Activated CD8-positive, alpha-beta memory T cell treated with anti-CD3 and anti-CD28 coated beads for 24 hours (primary cell): ENCODE results near the gene KCNH5.

ENCODE experiments used
- DNase-seq: peaks from one replicate; pipeline ENCODE4 v3.0.0-alpha.2; 2020

Gene KCNH5

GRCh38 chr14:63045234-63045611, at the start of gene KCNH5:
Gene KCNH5 (minus strand): TSS chr14:63045458. CDS start chr14:63045186, 272 bp downstream.
- DNase-seq, result no peak

- DNase-seq, result no peak
These were observed 46.2 kb upstream of the KCNH5 start for GRCh38 chr14:63091394-63091996.

GRCh38 chr14:63088865-63089264, 43.6 kb upstream of the KCNH5 start:
- DNase-seq, result no peak

- DNase-seq, result no peak
These were observed 33.3 kb upstream of the KCNH5 start for GRCh38 chr14:63078569-63078968.

GRCh38 chr14:63076488-63076887, 31.2 kb upstream of the KCNH5 start:
- DNase-seq, result no peak

DNA sequence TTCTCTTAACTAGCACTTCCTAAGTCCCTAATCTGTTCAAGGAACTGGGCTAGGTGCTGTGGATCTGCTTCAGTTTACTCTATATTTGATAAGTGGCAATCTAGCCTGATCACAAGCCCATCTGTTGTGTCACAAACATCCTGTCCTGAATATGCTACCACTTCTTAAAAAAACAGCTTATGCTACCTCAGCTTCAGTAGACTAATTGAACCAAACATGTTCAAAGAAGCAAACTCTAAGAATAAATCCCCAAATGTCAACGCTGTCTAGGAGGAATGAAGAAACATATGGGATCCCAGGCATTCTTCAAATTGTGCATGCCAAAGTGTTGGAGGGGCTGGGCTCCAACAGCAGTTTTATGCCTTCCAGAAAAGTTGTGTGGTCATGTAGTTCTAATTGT, 10.4 kb upstream of the KCNH5 start:
- no peak for DNase-seq

DNA sequence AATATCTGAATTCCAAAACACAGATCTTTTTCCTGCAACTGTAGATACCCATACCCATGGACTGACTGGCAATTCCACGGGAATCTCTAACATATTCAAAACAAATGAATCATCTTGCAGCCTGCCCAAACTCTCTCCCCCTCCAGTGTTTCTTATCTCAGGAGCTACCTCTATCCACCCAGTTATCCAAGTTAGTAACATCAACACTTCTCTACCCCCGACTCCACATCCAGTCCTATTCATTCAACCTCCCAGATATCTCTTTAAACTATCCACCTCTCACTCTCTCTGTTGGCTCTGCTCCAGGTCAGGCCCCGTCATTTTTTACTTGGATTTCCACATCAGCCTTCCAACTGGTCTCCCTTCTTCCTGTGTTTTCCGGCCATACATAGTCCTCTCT, 6.7 kb upstream of the KCNH5 start:
- no peak for DNase-seq

DNA sequence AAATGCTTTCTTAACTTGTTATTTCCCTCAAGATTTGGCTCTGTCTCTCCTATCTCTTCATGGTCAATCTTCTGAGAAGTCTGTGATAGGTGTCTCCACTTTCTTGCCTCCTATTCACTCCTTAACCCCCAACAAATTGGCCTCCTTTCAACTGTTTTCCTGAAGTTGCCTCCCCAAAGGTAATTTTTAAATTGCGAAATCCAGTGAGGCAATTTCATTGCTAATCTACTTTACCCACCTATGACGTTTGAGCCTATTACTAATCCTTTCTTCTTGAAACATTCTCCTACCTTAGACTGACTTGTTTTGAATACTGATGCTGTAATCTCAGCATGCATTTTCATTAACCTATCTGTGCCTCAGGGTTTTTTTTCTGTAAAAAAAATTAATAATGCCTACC, 6.0 kb upstream of the KCNH5 start:
- DNase-seq, result no peak

GRCh38 chr14:63050694-63051093, 5.4 kb upstream of the KCNH5 start:
- DNase-seq, result no peak

DNA sequence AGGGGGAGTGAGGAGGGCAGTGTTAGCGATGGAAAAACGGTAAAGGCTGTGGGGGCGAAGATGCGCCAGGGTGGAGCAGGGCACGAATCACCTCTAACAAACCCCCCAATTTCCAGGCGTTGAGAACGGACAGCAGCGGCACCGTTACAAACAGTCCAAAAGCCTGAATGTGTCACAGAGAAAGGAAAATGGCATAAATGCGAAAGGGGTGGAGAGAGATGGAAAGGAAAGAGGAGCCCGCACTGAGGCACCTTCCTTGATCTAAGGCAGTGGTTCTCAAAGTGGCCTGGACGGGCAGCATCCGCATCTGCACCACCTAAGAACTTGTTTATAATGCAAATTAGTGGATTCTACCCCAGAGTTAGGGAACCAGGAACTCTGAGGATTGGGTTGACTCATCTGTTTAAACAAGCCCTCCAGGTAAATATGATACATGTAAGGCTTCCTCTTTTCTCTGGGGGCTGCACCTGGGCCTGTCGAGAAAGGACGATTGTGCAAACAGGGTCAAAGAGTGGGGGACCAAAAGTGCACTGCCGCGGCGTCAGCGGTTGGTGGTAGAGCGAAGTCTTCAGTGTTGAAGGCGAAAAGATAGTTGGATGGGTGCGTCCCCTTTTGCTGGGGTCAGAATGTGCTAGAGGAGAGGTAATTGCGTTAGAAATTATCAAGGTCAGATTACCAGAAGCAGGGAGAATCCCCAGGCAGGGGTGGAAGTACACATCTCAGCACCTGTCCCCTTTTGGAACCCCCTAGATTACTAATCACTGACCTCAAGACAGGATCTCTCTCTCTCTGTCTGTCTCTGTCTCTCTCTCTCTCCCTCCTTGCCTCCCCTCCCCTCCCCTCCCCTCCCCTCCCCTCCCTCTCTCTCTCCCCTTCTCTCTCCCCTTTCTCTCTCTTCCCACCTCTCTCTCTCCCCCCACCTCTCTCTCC, 1.3 kb upstream of the KCNH5 start:
- no peak for DNase-seq

DNA sequence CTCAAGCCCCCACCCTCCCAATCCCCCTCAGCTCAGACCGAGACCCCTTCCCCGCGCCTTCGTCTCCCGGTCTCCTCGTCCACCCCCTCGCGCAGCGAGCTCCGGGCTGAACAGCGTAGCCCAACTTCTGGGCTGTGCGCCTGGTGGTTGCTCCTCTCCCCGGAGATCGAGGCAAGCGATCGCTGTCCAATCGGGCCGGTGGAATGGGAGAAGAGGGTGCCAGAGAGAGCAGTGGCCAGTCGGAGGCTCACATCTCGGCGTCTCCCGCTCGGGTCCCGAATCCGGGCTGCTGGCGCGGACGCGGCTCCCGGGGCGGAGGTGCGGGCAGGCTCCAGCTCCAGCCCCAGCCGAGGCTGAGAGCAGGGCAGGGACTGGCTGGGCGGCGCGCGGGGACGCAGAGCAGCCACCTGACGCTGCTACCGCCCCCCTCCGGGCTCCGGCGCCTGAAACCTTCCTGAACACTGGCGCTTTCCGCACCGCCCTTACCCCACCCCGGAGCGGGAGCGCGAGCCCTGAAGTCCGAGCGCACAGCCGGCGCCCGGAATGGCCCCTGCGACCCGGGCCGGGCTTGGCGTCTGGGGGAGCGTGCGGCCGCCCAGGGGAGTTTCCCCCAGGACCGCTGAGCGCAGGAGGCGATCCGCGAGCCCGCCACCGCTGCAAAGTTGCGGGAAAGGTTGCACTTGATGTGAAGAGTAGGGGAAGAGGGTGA, 508 bp upstream of the KCNH5 start:
- no peak for DNase-seq

DNA sequence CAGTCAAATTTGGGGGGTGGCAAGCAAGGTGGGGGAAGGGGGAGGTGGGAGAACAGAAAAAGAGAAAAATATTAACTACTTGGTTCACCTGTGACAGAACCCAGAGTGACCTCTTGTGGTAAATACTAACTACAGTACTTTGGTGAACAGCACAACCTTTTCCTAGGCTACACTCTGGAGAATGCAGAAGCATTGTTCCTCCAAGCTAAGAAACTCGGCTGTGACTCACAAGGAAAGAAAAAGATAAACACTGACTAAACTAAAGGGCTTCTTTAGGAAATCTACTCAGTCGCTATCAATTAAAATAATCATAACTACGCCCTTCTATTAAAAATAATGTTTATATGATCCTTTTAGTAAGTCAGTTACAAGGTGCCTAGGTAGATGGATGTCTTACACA, 5.4 kb downstream of the KCNH5 start:
- DNase-seq, result no peak

- DNase-seq, result no peak
These were observed 12.6 kb downstream of the KCNH5 start for GRCh38 chr14:63032641-63033040.

DNA sequence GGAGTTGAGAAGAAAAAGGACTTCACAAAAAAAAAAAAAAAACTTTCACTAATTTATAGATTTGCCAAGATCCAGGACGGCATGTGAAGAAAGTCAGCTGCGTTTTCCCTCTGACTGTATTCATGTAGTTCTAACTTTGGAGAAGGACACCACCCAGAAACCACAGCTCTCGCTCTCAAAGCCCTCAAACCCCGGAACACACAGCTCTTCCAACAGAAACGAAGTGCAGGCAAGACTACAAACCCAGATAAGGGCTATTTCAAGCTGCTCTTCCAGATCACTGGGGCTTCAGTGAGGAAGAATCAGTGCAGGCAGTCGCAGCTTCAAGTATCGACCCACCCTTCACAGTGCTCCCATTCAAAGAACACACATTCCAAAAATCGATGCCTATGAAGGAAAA, 13.2 kb downstream of the KCNH5 start:
- DNase-seq, result no peak

DNA sequence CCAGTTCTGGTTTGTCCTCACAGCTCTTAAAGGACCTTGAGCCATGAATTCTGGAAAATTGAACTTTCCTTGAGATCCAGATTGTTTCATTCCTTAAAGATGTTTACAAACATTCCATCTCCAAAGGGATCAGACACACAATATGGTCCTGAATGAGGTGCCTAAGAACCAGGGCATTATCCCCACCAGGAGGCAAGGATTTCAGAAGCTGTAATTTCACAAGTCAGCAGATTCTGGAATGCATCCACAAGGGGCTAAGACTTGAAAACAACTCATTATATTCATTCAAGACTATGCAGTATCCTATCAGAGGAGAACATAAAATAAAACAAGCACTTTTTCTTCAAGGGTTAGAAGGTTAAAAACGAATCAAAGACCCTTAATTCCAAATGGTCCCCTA, 15.1 kb downstream of the KCNH5 start:
- DNase-seq, result no peak

GRCh38 chr14:63027719-63028118, 17.5 kb downstream of the KCNH5 start:
- DNase-seq, result no peak

DNA sequence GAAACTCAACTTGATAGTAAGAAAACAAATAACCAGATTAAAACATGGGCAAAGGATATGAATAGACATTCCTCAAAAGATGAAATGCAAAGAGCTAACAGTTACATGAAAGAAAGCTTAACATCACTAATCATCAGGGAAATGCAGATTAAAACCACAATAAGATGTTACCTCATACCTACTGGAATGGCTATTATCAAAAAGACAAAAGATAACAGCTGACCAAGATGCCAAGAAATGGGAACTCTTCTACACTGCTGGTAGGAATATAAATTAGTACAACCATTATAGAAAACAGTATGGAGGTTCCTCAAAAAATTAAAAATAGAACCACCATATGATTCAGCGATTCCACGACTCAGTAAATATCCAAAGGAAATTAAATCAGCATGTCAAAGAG, 18.8 kb downstream of the KCNH5 start:
- no peak for DNase-seq

GRCh38 chr14:63014621-63015020, 30.6 kb downstream of the KCNH5 start:
- no peak for DNase-seq

GRCh38 chr14:63012171-63012570, 33.1 kb downstream of the KCNH5 start:
- no peak for DNase-seq

DNA sequence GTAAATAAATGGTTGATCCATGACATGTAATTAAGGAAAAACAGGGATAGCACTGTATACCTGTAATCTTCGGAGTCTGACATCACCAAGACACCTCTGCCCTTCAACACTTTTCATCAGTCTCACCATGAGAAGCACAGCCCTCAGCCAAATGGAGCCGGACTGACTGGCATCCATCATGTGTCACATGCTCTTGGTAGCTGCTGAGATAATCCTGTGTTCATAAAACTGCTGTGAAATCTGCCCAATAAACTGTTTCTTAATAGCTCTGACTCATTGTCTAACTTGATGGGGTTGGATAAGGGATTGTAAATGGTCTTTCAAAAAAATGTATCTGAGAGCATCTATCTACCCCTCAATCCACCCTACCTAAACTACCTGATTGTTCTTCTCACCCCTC, 33.6 kb downstream of the KCNH5 start:
- no peak for DNase-seq

GRCh38 chr14:63009495-63009894, 35.8 kb downstream of the KCNH5 start:
- DNase-seq, result no peak

DNA sequence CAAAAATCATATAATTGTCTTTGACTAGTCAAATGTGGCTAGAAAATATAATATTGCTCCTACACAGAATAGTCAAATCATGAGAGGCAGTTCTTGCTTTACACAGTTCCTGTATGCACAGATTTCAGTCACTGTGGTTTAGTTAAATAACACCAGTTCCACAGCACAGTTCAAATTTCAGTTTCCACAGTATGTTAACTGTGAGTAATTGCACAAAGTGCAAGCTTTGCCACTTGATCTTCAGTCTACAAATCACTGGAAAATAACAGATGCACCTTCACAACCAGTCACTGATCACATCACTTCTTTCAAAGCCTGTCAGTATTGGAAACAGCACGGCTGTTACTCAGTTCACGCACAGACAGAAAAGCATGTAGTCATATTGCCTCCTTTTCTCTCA, 38.7 kb downstream of the KCNH5 start:
- DNase-seq, result no peak

DNA sequence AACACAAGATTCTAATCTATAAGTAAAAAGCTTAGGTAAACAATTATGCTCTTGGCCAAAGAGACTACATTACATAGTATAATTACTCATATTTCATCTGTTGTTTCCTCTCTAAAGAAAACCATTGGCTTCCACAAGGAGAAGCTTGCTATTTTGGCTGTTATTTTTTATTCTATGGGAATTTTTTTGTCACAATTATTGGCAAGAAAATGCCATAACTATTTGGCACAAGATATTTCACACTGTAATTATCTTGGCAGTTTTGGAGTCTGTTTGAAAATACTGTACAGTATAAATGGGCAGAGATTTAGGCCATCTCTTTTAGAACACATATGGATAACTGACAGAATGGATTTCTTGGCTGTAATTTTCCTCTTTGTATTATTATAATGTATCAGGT, 51.2 kb downstream of the KCNH5 start:
- DNase-seq, result no peak

GRCh38 chr14:62988967-62989366, 56.3 kb downstream of the KCNH5 start:
- no peak for DNase-seq
